GM12878 (cell line): ENCODE results near the gene NRXN3. TPM values are rescaled to one million over a fixed set of nuclear protein-coding genes. Genes with fewer than 3 reads are reported as not detected.

Source experiments
- ATAC-seq: fragments of 200-7000 bp; cut with Tn5 transposase; 3 replicates; pipeline ENCODE4 v1.9.1; 2020; ENCODE audit warnings: mild to moderate bottlenecking, moderate library complexity
- BruUV-seq: library from RNA; stranded (reverse); fragments of 400-500 nt; replicated peaks from 2 replicates; lab custom pipeline; 2021; lab: Mats Ljungman, UMichigan
- CTCF ChIA-PET: fragments of 300-600 bp; sonication (Branson Sonifier 250); formaldehyde crosslinking; extraction: SDS; loops from one replicate; lab custom pipeline; 2021; ENCODE audit warnings: inconsistent platforms; lab: Yijun Ruan, JAX
- POLR2A ChIA-PET: fragments of 350-600 bp; formaldehyde crosslinking; extraction: SDS; loops from one replicate; lab custom pipeline; 2021; ENCODE audit warnings: inconsistent platforms; lab: Charles Lee
- RAD21 ChIA-PET: fragments of 300-600 bp; sonication (Branson Sonifier 250); formaldehyde crosslinking; loops from one replicate; lab custom pipeline; 2023; ENCODE audit warnings: antibody characterized with exemption; ENCODE audit not compliant: unreplicated experiment; lab: Charles Lee
- SMC1A ChIA-PET: fragments of 300-600 bp; sonication (Branson Sonifier 250); formaldehyde crosslinking; loops from one replicate; lab custom pipeline; 2023; ENCODE audit not compliant: unreplicated experiment, uncharacterized antibody; lab: Charles Lee
- DNase-seq: peaks from one replicate; pipeline ENCODE4 v3.0.0-alpha.2; 2011; ENCODE audit warnings: low read depth, low spot score
- FAIRE-seq: peaks from 3 replicates; lab custom pipeline; 2011; peaks lifted over from hg19 to GRCh38; lab: Jason Lieb, UNC
- H2AFZ ChIP-seq: 2 replicates; pipeline ENCODE4 v1.6.0; 2011; ENCODE audit warnings: low read depth, low read length, control low read depth; ENCODE audit not compliant: control insufficient read depth
- H3K27ac ChIP-seq: 2 replicates; pipeline ENCODE4 v1.5.1; 2011; ENCODE audit warnings: control low read depth; ENCODE audit not compliant: control insufficient read depth, insufficient read depth
- H3K27me3 ChIP-seq, 2 experiments: replicated peaks in 1 of 2; 2 replicates each; pipeline versions ENCODE4 v1.6.0 to v1.6.1; 2011; ENCODE audit warnings: low read length in 1 of 2; ENCODE audit not compliant: control insufficient read depth in 2 of 2, insufficient read depth in 2 of 2
- H3K36me3 ChIP-seq, 2 experiments: 2 replicates each; pipeline ENCODE4 v1.5.1; 2011; ENCODE audit warnings: low read length in 1 of 2; ENCODE audit not compliant: control insufficient read depth in 2 of 2, insufficient read depth in 2 of 2
- H3K4me1 ChIP-seq: 2 replicates; pipeline ENCODE4 v1.6.1; 2011; ENCODE audit warnings: mild to moderate bottlenecking, low read length, moderate library complexity, mixed read lengths; ENCODE audit not compliant: control insufficient read depth, insufficient read depth
- H3K4me2 ChIP-seq: 2 replicates; pipeline ENCODE4 v1.6.0; 2011; ENCODE audit warnings: control low read depth; ENCODE audit not compliant: control insufficient read depth, insufficient read depth
- H3K4me3 ChIP-seq: fragments of 200-600 bp; sonication (generic); 2 replicates; pipeline ENCODE4 v1.5.1; 2016
- H3K79me2 ChIP-seq: 2 replicates; pipeline ENCODE4 v1.6.0; 2011; ENCODE audit warnings: low read length; ENCODE audit not compliant: control insufficient read depth, insufficient read depth
- H3K9ac ChIP-seq: 2 replicates; pipeline ENCODE4 v1.8.0; 2011; ENCODE audit warnings: low read length, control low read depth, mixed read lengths; ENCODE audit not compliant: control insufficient read depth, insufficient read depth
- H3K9me3 ChIP-seq: replicated peaks from 3 replicates; pipeline ENCODE4 v1.5.1; 2011; ENCODE audit warnings: mild to moderate bottlenecking, low read length; ENCODE audit not compliant: control insufficient read depth, insufficient read depth
- H4K20me1 ChIP-seq: 2 replicates; pipeline ENCODE4 v1.6.0; 2011; ENCODE audit not compliant: control insufficient read depth, insufficient read depth
- BHLHE40 ChIP-seq, 2 experiments: fragments of 450-650 bp in 1 of 2; IDR thresholded peaks; 2 replicates each; pipeline ENCODE4 v1.6.1; 2011 to 2017; ENCODE audit warnings: low read depth in 2 of 2, borderline replicate concordance in 1 of 2, improper control_type of control experiment in 1 of 2, low read length in 1 of 2, mild to moderate bottlenecking in 1 of 2
- BRCA1 ChIP-seq: IDR thresholded peaks from 2 replicates; pipeline ENCODE4 v1.6.1; 2011; ENCODE audit warnings: low read depth, low read length, improper control_type of control experiment
- DPF2 ChIP-seq: fragments of 450-650 bp; IDR thresholded peaks from 2 replicates; pipeline ENCODE4 v1.6.1; 2017; ENCODE audit warnings: mild to moderate bottlenecking
- ESRRA ChIP-seq: IDR thresholded peaks from 2 replicates; pipeline ENCODE4 v1.6.1; 2012; ENCODE audit warnings: mild to moderate bottlenecking, low read length, improper control_type of control experiment
- KDM1A ChIP-seq: fragments of 200-600 bp; sonication (generic); IDR thresholded peaks from 2 replicates; pipeline ENCODE4 v1.6.1; 2016; ENCODE audit warnings: borderline replicate concordance
- MEF2A ChIP-seq: IDR thresholded peaks from 2 replicates; pipeline ENCODE4 v1.6.1; 2011; ENCODE audit warnings: low read depth, mild to moderate bottlenecking, low read length, moderate library complexity; ENCODE audit not compliant: insufficient read depth
- MTA3 ChIP-seq: IDR thresholded peaks from 2 replicates; pipeline ENCODE4 v1.6.1; 2012; ENCODE audit warnings: low read length, inconsistent platforms, borderline replicate concordance
- NR2C1 ChIP-seq: fragments of 450-650 bp; IDR thresholded peaks from 2 replicates; pipeline ENCODE4 v1.6.1; 2017; ENCODE audit warnings: antibody characterized with exemption, mild to moderate bottlenecking, moderate library complexity
- NR2F1 ChIP-seq: fragments of 450-650 bp; conservative IDR thresholded peaks from 2 replicates; pipeline ENCODE4 v1.6.1; 2017; ENCODE audit warnings: mild to moderate bottlenecking
- PML ChIP-seq: IDR thresholded peaks from 2 replicates; pipeline ENCODE4 v1.6.1; 2012; ENCODE audit warnings: low read length, inconsistent platforms
- SIX5 ChIP-seq: IDR thresholded peaks from 2 replicates; pipeline ENCODE4 v1.6.1; 2011; ENCODE audit warnings: mild to moderate bottlenecking, low read depth, low read length, moderate library complexity; ENCODE audit not compliant: severe bottlenecking
- SMC3 ChIP-seq: IDR thresholded peaks from 2 replicates; pipeline ENCODE4 v1.6.1; 2011; ENCODE audit warnings: low read length, improper control_type of control experiment, borderline replicate concordance
- TBL1XR1 ChIP-seq: IDR thresholded peaks from 2 replicates; pipeline ENCODE4 v1.6.1; 2012; ENCODE audit warnings: low read depth, low read length, improper control_type of control experiment
- ZZZ3 ChIP-seq: IDR thresholded peaks from 2 replicates; pipeline ENCODE4 v1.6.1; 2011; ENCODE audit warnings: low read depth; ENCODE audit not compliant: control insufficient read depth, insufficient read length
- WGBS: methylation state at CpG from one replicate; pipeline ENCODE4 v1.1.6; 2016; ENCODE audit warnings: low lambda C conversion rate; ENCODE audit not compliant: insufficient replicate concordance, insufficient coverage; ENCODE audit errors: missing lambda C conversion rate; 5-methylcytosine and 5-hydroxymethylcytosine counted together
- in situ Hi-C: fragments of 300-500 bp; cut with MboI; formaldehyde crosslinking; loops from 9 replicates; pipeline ENCODE4 v1.14.3; 2018; ENCODE audit warnings: mixed read lengths
- intact Hi-C: fragments of 100-400 bp; cut with micrococcal nuclease; formaldehyde crosslinking; loops from one replicate; pipeline ENCODE4 v1.14.2; 2022; ENCODE audit not compliant: unreplicated experiment
- polyA plus RNA-seq, 11 experiments: library from polyadenylated mRNA; depleted of rRNA in 4 of 11; unstranded in 6 of 11; stranded (reverse) in 5 of 11; fragments of >200 nt; fragmentation: Nextera tagmentation in 4 of 11; fragmentation: Illumina TruSeq in 1 of 11; extraction: Ambion mirVana in 4 of 11; extraction: Trizol in 1 of 11; gene quantifications; 1 replicate in 1 of 11; 2 replicates in 10 of 11; pipeline versions ENCODE4 v1.2.1 to v1.2.3, GENCODE V29; 2011 to 2016; ENCODE audit warnings: inconsistent platforms in 2 of 11, missing spikeins in 2 of 11, low read depth in 1 of 11
- total RNA-seq, 4 experiments: library from RNA; depleted of rRNA in 3 of 4; stranded (reverse); fragments of >200 nt in 3 of 4; fragmentation: Illumina TruSeq in 1 of 4; extraction: Trizol in 1 of 4; gene quantifications; 2 replicates each; pipeline versions ENCODE4 v1.2.1 to v1.2.3, GENCODE V29; 2013 to 2021
- TF ChIP-seq, protein P1 (sequence below): IDR thresholded peaks from 2 replicates; pipeline ENCODE4 v1.6.1; 2012; ENCODE audit warnings: low read length, inconsistent platforms
- TF ChIP-seq, protein P2 (sequence below): fragments of 450-650 bp; IDR thresholded peaks from 2 replicates; pipeline ENCODE4 v1.6.1; 2016; ENCODE audit warnings: mild to moderate bottlenecking
- TF ChIP-seq, protein P3 (sequence below), 3 experiments: IDR thresholded peaks in 2 of 3; conservative IDR thresholded peaks in 1 of 3; 2 replicates each; pipeline ENCODE4 v1.5.1; 2011; ENCODE audit warnings: low read depth in 3 of 3, low read length in 3 of 3, mild to moderate bottlenecking in 3 of 3, control low read depth in 2 of 3, moderate library complexity in 2 of 3, inconsistent platforms in 1 of 3, mixed read lengths in 1 of 3; ENCODE audit not compliant: control insufficient read depth in 2 of 3, insufficient read depth in 1 of 3; ENCODE audit errors: extremely low read depth in 1 of 3

The NRXN3 gene
- total and polyA plus RNA-seq, 10 of the 15 experiments (the other 5 are each of a cell fraction or from before 2014, with no cell fraction given): 0.52 to 3.3 (median 1.4) TPM

DNA sequence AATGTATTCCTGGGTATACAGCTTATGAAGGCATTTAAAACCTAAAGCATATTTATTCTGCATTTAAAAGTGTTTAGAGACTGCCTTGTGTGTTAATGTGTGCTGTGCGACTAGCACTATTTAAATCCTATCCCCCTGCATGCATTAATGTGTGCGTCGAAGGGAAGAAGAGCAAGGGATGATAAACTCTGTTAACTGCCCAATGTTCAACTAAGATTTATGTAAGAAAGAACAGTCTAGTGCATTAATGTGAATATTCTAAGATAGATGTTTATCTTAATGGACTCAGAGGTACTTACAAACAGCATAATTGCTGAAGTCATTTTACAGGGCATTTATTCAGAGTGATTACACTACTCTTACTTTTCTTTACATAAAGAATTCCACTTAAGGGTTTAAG is 1616.3 kb downstream of the NRXN3 start:
- ChIA-PET SMC1A (no interaction called here), POLR2A (no interaction called here), RAD21 (no interaction called here), CTCF (no interaction called here)
- BruUV-seq: no TSS peak
- Histone ChIP-seq H3K36me3 (no peaks in the 10 kb centered on the region), H3K4me2 (no peak overlapping the region), H3K9me3 (no peaks in the 10 kb centered on the region), H3K4me1 (no peaks in the 10 kb centered on the region), H3K27me3 (no peaks in the 10 kb centered on the region), H3K4me3 (no peak overlapping the region), H3K9ac (no peak overlapping the region), H2AFZ (no peak overlapping the region), H3K27ac (no peak overlapping the region), H3K79me2 (no peaks in the 10 kb centered on the region), H4K20me1 (no peaks in the 10 kb centered on the region)
- no peak for TF ChIP-seq PML
- TF ChIP-seq SMC3: no peak
- TF ChIP-seq, protein P1, sequence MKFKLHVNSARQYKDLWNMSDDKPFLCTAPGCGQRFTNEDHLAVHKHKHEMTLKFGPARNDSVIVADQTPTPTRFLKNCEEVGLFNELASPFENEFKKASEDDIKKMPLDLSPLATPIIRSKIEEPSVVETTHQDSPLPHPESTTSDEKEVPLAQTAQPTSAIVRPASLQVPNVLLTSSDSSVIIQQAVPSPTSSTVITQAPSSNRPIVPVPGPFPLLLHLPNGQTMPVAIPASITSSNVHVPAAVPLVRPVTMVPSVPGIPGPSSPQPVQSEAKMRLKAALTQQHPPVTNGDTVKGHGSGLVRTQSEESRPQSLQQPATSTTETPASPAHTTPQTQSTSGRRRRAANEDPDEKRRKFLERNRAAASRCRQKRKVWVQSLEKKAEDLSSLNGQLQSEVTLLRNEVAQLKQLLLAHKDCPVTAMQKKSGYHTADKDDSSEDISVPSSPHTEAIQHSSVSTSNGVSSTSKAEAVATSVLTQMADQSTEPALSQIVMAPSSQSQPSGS: no peak
- TF ChIP-seq BRCA1: no peak
- no peak for TF ChIP-seq MEF2A
- TF ChIP-seq, protein P2, sequence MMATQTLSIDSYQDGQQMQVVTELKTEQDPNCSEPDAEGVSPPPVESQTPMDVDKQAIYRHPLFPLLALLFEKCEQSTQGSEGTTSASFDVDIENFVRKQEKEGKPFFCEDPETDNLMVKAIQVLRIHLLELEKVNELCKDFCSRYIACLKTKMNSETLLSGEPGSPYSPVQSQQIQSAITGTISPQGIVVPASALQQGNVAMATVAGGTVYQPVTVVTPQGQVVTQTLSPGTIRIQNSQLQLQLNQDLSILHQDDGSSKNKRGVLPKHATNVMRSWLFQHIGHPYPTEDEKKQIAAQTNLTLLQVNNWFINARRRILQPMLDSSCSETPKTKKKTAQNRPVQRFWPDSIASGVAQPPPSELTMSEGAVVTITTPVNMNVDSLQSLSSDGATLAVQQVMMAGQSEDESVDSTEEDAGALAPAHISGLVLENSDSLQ: no peak
- no peak for TF ChIP-seq NR2C1
- TF ChIP-seq NR2F1: no peak
- no peak for TF ChIP-seq ZZZ3
- TF ChIP-seq BHLHE40 (IDR thresholded peaks at IDR 0.05; ENCODE audit: borderline replicate concordance in 1 of 2, low read depth in 2 of 2, low read length in 1 of 2): no peak
- no peak for TF ChIP-seq DPF2
- no peak for TF ChIP-seq MTA3
- TF ChIP-seq SIX5: no peak
- no peak for TF ChIP-seq KDM1A
- TF ChIP-seq ESRRA: no peak
- TF ChIP-seq TBL1XR1: no peak
- TF ChIP-seq, protein P3, sequence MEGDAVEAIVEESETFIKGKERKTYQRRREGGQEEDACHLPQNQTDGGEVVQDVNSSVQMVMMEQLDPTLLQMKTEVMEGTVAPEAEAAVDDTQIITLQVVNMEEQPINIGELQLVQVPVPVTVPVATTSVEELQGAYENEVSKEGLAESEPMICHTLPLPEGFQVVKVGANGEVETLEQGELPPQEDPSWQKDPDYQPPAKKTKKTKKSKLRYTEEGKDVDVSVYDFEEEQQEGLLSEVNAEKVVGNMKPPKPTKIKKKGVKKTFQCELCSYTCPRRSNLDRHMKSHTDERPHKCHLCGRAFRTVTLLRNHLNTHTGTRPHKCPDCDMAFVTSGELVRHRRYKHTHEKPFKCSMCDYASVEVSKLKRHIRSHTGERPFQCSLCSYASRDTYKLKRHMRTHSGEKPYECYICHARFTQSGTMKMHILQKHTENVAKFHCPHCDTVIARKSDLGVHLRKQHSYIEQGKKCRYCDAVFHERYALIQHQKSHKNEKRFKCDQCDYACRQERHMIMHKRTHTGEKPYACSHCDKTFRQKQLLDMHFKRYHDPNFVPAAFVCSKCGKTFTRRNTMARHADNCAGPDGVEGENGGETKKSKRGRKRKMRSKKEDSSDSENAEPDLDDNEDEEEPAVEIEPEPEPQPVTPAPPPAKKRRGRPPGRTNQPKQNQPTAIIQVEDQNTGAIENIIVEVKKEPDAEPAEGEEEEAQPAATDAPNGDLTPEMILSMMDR (IDR thresholded peaks at IDR 0.05 in 2 of 3, conservative IDR thresholded peaks at IDR 0.05 in 1 of 3; ENCODE audit: control insufficient read depth in 2 of 3, extremely low read depth in 1 of 3, insufficient read depth in 1 of 3, low read depth in 3 of 3, low read length in 3 of 3): no peak
- FAIRE-seq (no peak), DNase-seq (no peak), ATAC-seq (no peak)
- intact Hi-C loops: no loop called here
- WGBS: 74% methylated on average over 3 of the region's 3 CpGs
- in situ Hi-C loops: no loop called here
